RWPE2 (cell line): ENCODE results near the gene OR14A16.

Source experiments
- ATAC-seq: fragments of 200-7000 bp; cut with Tn5 transposase; 3 replicates; pipeline ENCODE4 v1.9.1; 2021; ENCODE audit warnings: low read depth
- DNase-seq: peaks from one replicate; pipeline ENCODE4 v3.0.0-alpha.2; 2020; ENCODE audit warnings: low spot score
- H3K27ac ChIP-seq: fragments of 450-650 bp; 2 replicates; pipeline ENCODE4 v1.5.1; 2017; ENCODE audit warnings: mild to moderate bottlenecking; ENCODE audit not compliant: poor library complexity, severe bottlenecking
- H3K27me3 ChIP-seq: fragments of 250-450 bp; sonication (Bioruptor Pico); 2 replicates; pipeline ENCODE4 v1.5.1; 2021; ENCODE audit warnings: mild to moderate bottlenecking, moderate library complexity; ENCODE audit not compliant: insufficient read depth, poor library complexity, severe bottlenecking
- H3K36me3 ChIP-seq: fragments of 250-450 bp; sonication (Bioruptor Pico); 2 replicates; pipeline ENCODE4 v1.5.1; 2020; ENCODE audit warnings: low read depth, mild to moderate bottlenecking, moderate library complexity
- H3K4me1 ChIP-seq: fragments of 250-450 bp; sonication (Bioruptor Pico); 2 replicates; pipeline ENCODE4 v1.5.1; 2021; ENCODE audit warnings: mild to moderate bottlenecking, moderate library complexity; ENCODE audit not compliant: insufficient read depth, poor library complexity, severe bottlenecking
- H3K4me3 ChIP-seq: fragments of 250-450 bp; sonication (Bioruptor Pico); 2 replicates; pipeline ENCODE4 v1.5.1; 2021; ENCODE audit warnings: mild to moderate bottlenecking, moderate library complexity; ENCODE audit not compliant: severe bottlenecking
- H3K9me3 ChIP-seq: fragments of 250-450 bp; sonication (Bioruptor Pico); 2 replicates; pipeline ENCODE4 v1.5.1; 2021; ENCODE audit warnings: mild to moderate bottlenecking, moderate library complexity; ENCODE audit not compliant: severe bottlenecking
- TF ChIP-seq, protein P1 (sequence below): fragments of 450-650 bp; IDR thresholded peaks from one replicate; pipeline ENCODE4 v1.5.1; 2017; ENCODE audit warnings: mild to moderate bottlenecking, moderate library complexity; ENCODE audit not compliant: poor library complexity, severe bottlenecking

Gene OR14A16

DNA sequence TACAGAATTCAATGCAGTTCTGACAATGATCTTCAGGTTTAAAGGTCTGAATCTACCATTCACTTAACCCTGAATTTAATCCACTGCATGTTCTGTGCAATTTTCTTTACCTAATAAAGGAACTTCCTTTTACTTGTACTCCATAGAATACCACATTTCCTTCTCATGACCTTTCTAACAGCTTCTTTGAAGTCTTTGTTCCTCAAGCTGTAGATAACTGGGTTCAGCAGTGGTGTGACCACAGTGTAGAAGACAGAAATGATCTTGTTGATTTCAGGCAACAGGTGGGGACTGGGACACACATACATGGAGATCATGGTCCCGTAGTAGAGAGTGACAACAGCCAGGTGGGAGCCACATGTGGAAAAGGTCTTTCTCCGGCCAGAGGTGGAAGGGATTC lies 16.9 kb upstream of the OR14A16 start:
- no peaks in the 10 kb centered on the region for H3K27me3 ChIP-seq
- TF ChIP-seq, protein P1, sequence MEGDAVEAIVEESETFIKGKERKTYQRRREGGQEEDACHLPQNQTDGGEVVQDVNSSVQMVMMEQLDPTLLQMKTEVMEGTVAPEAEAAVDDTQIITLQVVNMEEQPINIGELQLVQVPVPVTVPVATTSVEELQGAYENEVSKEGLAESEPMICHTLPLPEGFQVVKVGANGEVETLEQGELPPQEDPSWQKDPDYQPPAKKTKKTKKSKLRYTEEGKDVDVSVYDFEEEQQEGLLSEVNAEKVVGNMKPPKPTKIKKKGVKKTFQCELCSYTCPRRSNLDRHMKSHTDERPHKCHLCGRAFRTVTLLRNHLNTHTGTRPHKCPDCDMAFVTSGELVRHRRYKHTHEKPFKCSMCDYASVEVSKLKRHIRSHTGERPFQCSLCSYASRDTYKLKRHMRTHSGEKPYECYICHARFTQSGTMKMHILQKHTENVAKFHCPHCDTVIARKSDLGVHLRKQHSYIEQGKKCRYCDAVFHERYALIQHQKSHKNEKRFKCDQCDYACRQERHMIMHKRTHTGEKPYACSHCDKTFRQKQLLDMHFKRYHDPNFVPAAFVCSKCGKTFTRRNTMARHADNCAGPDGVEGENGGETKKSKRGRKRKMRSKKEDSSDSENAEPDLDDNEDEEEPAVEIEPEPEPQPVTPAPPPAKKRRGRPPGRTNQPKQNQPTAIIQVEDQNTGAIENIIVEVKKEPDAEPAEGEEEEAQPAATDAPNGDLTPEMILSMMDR, result no peak
- ATAC-seq (no peak), DNase-seq (no peak)
- no peak overlapping the region for H3K27ac ChIP-seq
- H3K36me3 ChIP-seq, result no peaks in the 10 kb centered on the region
- H3K4me1 ChIP-seq, result no peaks in the 10 kb centered on the region
- no peak overlapping the region for H3K4me3 ChIP-seq
- no peaks in the 10 kb centered on the region for H3K9me3 ChIP-seq

DNA sequence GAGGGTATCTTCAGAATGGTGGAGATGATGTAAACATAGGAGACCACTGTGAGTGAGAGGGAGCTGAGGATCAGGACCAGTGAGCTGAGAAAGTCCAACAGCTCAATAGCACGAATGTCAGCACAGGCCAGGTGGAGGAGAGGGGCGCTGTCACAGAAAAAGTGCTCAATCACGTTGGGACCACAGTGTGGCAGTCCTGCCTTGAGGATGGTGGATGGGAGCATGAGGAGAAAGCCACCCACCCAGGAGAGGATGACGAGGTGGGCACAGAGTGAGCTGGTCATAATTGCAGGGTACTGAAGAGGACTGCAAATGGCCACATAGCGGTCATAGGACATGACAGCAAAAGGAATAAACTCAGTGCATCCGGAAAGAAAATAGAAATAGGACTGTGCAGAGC lies 9.7 kb upstream of the OR14A16 start:
- Histone ChIP-seq H3K4me3 (no peak overlapping the region), H3K27me3 (no peaks in the 10 kb centered on the region), H3K27ac (no peak overlapping the region), H3K36me3 (no peaks in the 10 kb centered on the region), H3K4me1 (no peaks in the 10 kb centered on the region), H3K9me3 (no peaks in the 10 kb centered on the region)
- TF ChIP-seq, protein P1, result no peak
- no peak for DNase-seq
- ATAC-seq, result no peak

DNA sequence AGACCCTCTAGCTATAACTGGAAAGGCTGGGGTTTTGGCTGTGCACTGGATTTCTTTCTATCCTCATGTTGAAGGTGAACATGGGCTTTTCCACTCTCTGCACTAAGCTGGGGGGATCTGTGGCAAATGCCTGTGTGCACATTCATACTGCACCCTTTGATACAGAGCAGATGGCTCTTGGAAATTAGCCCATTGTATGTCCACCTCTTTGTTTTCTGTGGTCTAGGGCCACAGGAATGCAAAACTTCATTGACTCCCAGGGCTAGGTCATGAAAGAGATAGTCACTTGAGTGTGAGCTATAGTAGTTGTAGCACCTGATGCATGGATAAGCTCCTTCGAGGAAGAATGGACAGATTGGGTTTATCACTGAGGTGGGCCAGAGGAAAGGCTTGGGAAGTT lies 5.7 kb upstream of the OR14A16 start:
- H3K4me3 ChIP-seq, result no peak overlapping the region
- TF ChIP-seq, protein P1, result no peak
- H3K27ac ChIP-seq, result no peak overlapping the region
- DNase-seq (no peak), ATAC-seq (no peak)
- H3K27me3 ChIP-seq, result no peaks in the 10 kb centered on the region
- H3K36me3 ChIP-seq, result no peaks in the 10 kb centered on the region
- no peaks in the 10 kb centered on the region for H3K4me1 ChIP-seq
- H3K9me3 ChIP-seq, result no peaks in the 10 kb centered on the region

DNA sequence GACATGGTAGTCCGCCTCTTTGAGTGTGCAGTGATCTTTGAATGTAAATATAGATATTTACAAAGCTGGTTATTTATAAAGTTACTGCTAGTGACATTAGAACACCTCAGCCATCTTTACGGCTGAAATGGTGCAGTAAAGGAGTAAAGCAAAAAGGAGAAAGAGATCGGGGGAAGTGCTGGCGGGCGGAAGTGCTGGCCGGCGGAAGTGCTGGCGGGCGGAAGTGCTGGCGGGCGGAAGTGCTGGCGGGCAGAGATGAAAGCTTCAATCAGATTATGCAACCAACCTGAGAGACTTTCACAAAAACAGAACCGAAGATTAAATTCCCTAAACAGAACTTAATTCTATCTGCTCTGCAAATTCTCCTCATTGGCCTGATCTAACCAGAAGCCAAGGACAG lies 1.4 kb upstream of the OR14A16 start:
- DNase-seq, result no peak
- Histone ChIP-seq H3K27me3 (no peaks in the 10 kb centered on the region), H3K27ac (no peak overlapping the region), H3K9me3 (no peaks in the 10 kb centered on the region), H3K36me3 (no peaks in the 10 kb centered on the region), H3K4me3 (no peak overlapping the region), H3K4me1 (no peaks in the 10 kb centered on the region)
- TF ChIP-seq, protein P1, result no peak
- no peak for ATAC-seq

DNA sequence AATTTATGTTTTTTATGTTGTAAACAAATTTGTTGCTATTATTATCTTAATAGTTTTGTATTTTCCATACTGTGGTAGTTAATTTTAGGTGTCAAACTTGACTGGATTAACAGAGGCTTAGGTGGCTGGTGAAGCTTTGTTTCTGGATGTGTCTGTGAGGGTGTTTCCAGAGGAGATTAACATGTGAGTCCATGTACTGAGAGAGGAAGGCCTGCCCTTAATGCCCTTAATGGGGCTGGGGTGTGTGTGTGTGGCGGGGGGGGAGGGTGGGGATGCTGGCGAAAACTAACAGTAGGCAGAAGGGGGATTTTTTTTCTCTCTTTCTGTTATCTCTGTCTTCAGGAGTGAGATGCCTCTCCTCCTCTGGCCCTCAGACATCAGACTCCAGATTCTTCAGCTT lies 1.9 kb downstream of the OR14A16 start:
- TF ChIP-seq, protein P1, result no peak
- no peak for ATAC-seq

More for the DNA sequence above, 1.9 kb downstream of the OR14A16 start:
- Histone ChIP-seq H3K27ac (no peak overlapping the region), H3K27me3 (no peaks in the 10 kb centered on the region), H3K9me3 (no peaks in the 10 kb centered on the region), H3K4me1 (no peaks in the 10 kb centered on the region), H3K36me3 (no peaks in the 10 kb centered on the region), H3K4me3 (no peak overlapping the region)
- no peak for DNase-seq
